ENCODE data around the gene BRCA1. TPM values are rescaled to one million over a fixed set of nuclear protein-coding genes. Genes with fewer than 3 reads are reported as not detected.
"Not testable (repeated sequence)": the region's sequence is repeated elsewhere in the genome, so short reads cannot be mapped to it uniquely, and the experiment has no call there.

The BRCA1 gene
- total and polyA plus RNA-seq, 11 donors: 2.7 to 11.7 (median 8.1) TPM

DNA sequence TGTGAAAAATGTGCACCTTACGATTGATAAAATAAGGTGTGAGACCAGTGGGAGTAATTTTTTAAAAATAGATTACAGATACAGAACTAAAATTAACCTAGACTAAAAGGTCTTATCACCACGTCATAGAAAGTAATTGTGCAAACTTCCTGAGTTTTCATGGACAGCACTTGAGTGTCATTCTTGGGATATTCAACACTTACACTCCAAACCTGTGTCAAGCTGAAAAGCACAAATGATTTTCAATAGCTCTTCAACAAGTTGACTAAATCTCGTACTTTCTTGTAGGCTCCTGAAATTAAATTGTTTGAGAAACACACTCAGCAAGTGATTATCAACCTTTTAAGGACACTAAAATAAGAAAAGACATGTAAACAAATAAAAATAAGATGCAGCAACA is 20.5 kb downstream of the BRCA1 start:
- Histone ChIP-seq H3K9me3 (no peaks in the 10 kb centered on the region), H3K27me3 (no peaks in the 10 kb centered on the region), H3K36me3 (peaks cover 0 to 27% (median 1%) of the 10 kb centered on the region in 9 donors), H3K27ac (no peak overlapping the region), H3K4me1 (peaks cover 0 to 5% (median 0%) of the 10 kb centered on the region in 12 donors), H3K4me3 (no peak overlapping the region)
- intact Hi-C loops (cut with DNase I): no loop called here
- TF ChIP-seq POLR2A (IDR thresholded peaks at IDR 0.05): no peak
- TF ChIP-seq, protein P1, sequence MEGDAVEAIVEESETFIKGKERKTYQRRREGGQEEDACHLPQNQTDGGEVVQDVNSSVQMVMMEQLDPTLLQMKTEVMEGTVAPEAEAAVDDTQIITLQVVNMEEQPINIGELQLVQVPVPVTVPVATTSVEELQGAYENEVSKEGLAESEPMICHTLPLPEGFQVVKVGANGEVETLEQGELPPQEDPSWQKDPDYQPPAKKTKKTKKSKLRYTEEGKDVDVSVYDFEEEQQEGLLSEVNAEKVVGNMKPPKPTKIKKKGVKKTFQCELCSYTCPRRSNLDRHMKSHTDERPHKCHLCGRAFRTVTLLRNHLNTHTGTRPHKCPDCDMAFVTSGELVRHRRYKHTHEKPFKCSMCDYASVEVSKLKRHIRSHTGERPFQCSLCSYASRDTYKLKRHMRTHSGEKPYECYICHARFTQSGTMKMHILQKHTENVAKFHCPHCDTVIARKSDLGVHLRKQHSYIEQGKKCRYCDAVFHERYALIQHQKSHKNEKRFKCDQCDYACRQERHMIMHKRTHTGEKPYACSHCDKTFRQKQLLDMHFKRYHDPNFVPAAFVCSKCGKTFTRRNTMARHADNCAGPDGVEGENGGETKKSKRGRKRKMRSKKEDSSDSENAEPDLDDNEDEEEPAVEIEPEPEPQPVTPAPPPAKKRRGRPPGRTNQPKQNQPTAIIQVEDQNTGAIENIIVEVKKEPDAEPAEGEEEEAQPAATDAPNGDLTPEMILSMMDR (IDR thresholded peaks at IDR 0.05): no peak
- no peak for DNase-seq
- 50 to 57% (median 55%) methylated on average over 3 of the region's 3 CpGs for WGBS, 4 donors
- no peak for ATAC-seq

DNA sequence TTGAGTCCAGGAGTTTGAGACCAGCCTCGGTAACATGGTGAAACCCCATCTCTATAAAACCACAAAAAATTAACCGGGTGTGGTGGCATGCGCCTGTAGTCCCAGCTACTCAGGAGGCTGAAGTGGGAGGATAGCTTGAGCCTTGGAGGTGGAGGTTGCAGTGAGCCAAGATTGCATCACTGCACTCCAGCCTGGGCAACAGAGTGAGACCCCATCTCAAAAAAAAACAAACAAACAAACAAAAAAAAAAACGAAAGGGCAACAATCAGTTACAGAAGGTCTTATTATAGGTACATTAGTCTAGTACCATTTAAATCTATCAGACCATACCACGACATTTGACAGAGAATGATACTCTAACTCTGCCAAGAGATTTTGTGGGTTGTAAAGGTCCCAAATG is 29.8 kb downstream of the BRCA1 start:
- H3K36me3 ChIP-seq: peaks cover 0 to 26% (median 15%) of the 10 kb centered on the region in 9 donors
- not testable (repeated sequence) for H3K4me3 ChIP-seq, ATAC-seq

GRCh38 chr17:43094129-43094835 is 30.9 kb downstream of the BRCA1 start:
- no peak for DNase-seq
- Histone ChIP-seq H3K27ac (no peak overlapping the region), H3K36me3 (peaks cover 0 to 21% (median 11%) of the 10 kb centered on the region in 9 donors), H3K4me3 (no peak overlapping the region), H3K4me1 (peaks cover 0 to 8% (median 0%) of the 10 kb centered on the region in 12 donors), H3K27me3 (no peaks in the 10 kb centered on the region), H3K9me3 (no peaks in the 10 kb centered on the region)
- intact Hi-C loops (cut with DNase I): loop anchor here in 1 of 10 donors (10.0 kb wide), 1 partner anchor 49 kb away; no protein-coding TSS in a partner anchor
- no peak for ATAC-seq
- WGBS, 4 donors: 88 to 93% (median 93%) methylated on average over 4 of the region's 4 CpGs
- no peak for TF ChIP-seq POLR2A (IDR thresholded peaks at IDR 0.05)
- TF ChIP-seq, protein P1 (IDR thresholded peaks at IDR 0.05): no peak

More for the DNA sequence above, 29.8 kb downstream of the BRCA1 start:
- H3K27ac ChIP-seq, H3K27me3 ChIP-seq, DNase-seq, H3K9me3 ChIP-seq, H3K4me1 ChIP-seq: not testable (repeated sequence)
- intact Hi-C loops (cut with DNase I): loop anchor here in 1 of 10 donors (10.0 kb wide), 1 partner anchor 51 kb away; no protein-coding TSS in a partner anchor
- WGBS, 4 donors: 87 to 93% (median 90%) methylated on average over 5 of the region's 5 CpGs

DNA sequence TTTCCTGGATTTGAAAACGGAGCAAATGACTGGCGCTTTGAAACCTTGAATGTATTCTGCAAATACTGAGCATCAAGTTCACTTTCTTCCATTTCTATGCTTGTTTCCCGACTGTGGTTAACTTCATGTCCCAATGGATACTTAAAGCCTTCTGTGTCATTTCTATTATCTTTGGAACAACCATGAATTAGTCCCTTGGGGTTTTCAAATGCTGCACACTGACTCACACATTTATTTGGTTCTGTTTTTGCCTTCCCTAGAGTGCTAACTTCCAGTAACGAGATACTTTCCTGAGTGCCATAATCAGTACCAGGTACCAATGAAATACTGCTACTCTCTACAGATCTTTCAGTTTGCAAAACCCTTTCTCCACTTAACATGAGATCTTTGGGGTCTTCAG is 32.3 kb downstream of the BRCA1 start:
- H3K36me3 ChIP-seq: peaks cover 0 to 21% (median 11%) of the 10 kb centered on the region in 9 donors

More for the DNA sequence above, 32.3 kb downstream of the BRCA1 start:
- no peaks in the 10 kb centered on the region for H3K27me3 ChIP-seq
- TF ChIP-seq, protein P1 (IDR thresholded peaks at IDR 0.05): no peak
- TF ChIP-seq POLR2A (IDR thresholded peaks at IDR 0.05): no peak
- no peak overlapping the region for H3K4me3 ChIP-seq
- H3K9me3 ChIP-seq: no peaks in the 10 kb centered on the region
- DNase-seq (no peak), ATAC-seq (no peak)
- no peak overlapping the region for H3K27ac ChIP-seq
- intact Hi-C loops (cut with DNase I): loop anchor here in 1 of 10 donors (10.0 kb wide), 1 partner anchor 48 kb away; no protein-coding TSS in a partner anchor
- peaks cover 0 to 8% (median 0%) of the 10 kb centered on the region in 12 donors for H3K4me1 ChIP-seq
- WGBS, 4 donors: 48 to 57% (median 56%) methylated on average over 4 of the region's 4 CpGs
